Activated CD8-positive, alpha-beta memory T cell treated with anti-CD3 and anti-CD28 coated beads, Interleukin-2, amount 50 U/mL, for 24 hours (primary cell): Measurements from ENCODE around the gene REXO4.
A peak's percentile ranks its signal among the peaks of the same experiment; 100 is the strongest.

Experiments used
- DNase-seq: peaks from one replicate; pipeline ENCODE4 v3.0.0-alpha.2; 2020; ENCODE audit errors: extremely low read depth

The REXO4 gene

DNA sequence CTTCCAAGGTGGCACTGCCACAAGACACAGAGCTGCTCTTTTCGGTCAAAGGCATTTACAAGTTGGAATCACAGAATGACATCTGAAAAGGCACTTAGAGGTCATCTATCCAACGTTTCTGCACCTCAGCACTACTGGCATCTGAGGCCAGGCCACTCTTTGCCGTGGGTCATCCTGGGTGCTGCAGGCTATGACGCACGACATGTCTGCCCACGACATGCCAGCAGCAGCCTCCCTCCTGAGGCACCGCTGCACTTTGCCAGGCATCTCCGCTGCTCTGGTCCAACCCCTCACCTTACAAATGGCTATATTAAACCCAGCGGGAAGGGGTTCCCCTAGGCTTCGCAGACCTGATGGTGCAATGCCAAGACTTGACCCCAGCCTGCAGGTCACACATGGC lies 50.0 kb downstream of the REXO4 start:
- DNase-seq = no peak

DNA sequence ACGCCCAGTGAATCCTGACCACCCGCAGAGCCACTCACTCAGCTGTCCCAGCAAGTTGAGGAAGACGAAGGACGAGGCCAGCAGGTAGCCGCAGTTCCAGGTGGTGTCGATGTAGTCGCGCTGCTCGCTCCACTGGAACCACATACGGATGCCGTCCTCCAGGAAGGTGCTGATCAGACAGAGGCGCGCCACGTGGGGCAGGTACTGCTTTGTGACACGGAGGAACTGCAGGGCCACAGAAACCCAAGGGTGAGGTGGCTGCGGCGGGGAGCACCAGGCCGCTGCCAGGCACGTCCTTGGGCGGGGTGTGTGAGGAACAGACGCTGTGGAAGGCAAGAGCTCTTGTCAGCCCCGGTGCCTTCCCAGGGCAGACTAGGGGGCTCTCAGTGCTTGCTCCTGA lies 50.6 kb downstream of the REXO4 start:
- DNase-seq = no peak

DNA sequence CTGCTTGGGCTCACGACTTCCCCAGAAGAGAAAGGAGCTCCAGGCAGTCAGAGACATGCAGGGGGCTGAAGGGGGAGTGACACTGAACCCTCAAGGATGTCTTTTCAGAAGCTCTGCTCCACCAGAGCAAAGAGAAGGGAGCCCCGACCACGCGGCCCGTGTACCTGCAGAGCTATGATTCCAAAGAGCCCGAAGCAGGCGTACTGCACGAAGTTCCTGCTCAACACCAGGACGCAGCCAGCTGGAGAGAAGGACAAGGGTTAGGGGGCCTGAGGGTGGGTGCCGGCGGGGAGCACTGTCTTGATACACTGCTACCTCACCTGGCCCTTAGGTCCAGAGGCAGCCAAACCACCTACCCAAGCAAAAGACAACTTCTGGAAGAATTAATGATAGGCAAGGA lies 51.4 kb downstream of the REXO4 start:
- DNase-seq = no peak

DNA sequence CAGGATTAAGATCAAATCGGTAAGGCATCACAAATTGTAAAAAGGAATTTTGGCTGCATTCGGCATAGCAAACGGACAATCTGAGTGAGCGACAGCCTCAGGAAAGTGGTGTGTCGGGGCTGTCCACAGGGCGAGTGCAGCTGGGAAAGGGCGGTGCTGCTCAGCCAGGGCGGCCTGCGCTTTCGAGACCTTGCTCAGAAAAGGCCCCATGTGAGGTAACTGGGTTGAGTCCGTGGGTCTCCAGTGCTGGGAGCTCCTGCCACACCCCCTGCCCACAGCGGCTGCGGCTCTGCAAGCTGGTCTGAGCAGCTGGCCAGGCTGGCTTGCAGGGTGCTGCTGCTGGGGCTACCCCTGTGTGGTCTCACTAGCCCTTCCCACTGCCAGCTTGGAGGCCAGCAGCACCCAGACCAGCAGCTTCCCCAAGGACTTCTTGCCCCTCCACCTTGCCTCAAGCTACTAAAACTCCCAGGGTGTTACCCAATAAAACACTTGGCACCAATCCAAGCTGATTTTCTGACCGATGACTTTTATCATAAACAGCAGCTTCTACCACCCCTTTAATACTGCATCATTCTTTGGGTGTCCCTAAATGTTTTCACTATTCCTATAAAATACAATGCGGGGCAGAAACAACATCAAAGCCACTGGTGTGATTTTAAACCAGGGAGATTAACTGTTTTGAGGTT lies 55.3 kb downstream of the REXO4 start:
- no peak for DNase-seq

DNA sequence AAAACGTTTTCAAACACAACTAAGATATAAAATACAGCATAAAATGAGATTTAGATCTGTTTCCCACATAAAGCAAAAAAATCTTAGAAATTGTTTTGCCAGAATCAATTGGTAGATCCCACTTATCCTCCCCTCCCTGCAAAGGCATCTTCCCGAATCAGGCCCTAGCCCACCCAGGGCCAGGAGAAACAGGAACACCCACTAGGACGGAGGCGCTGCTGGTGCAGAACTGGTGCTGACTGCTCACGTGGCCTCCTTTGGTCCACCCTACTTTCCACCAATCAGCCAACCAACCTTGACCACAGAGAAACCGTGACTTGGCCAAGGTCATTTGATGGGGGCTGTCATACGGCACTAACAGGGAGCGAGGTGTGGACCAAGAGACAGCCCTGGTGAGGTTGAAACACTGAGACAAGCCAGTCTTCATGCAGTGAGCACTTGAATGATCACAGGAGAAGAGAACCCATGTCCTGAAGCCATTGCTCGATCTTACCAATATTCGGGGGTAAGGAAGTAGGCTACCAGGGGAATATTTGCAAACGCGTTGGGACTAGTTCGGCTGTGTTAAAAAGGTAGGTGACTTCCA lies 56.2 kb downstream of the REXO4 start:
- DNase-seq = no peak

DNA sequence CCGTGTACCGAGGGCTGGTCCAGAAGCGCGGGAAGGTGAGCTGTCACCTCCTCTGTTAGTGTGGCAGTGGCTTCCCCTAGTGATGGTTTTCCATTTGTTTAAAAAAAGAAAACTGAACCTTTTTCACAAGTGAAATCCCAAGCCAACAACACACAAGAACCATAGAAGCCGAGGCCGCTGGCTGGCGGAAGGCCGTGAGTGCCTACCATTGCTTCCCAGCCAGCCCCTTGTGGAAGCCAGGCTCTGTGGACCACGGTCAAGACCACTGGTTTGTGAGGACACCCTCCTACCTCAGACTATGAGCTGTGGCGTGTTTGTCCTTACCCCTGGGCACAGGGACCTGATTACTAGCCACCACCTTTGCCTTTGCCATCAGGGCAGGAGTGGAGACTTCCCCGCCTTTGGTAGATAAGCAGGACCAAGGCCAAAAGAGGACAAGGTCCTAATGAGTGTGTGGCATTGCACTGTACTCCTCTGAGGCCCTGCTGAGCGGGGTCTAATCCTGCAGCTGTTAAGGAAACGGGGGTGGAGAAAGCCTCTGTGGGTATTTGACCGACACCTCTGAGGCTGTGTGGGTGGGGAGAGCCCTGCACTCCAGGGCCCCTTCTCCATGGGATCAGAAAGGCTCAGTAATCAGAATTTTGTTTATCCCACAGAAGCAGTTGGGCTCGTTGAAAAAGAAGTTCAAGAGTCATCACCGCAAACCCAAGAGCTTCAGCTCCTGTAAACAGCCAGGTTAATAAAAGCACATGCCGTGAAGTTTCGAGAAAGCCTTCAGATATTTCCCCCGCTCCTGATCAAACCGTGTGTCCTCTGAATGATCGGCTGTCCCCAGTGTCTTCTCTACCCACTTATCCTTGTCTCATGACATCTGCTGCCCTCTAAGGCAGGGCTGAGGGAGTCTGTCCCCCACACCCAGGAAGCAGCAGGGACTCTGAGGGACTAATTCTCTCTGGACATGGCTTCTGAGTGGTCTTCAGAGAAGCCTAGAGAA lies 57.1 kb downstream of the REXO4 start:
- no peak for DNase-seq

DNA sequence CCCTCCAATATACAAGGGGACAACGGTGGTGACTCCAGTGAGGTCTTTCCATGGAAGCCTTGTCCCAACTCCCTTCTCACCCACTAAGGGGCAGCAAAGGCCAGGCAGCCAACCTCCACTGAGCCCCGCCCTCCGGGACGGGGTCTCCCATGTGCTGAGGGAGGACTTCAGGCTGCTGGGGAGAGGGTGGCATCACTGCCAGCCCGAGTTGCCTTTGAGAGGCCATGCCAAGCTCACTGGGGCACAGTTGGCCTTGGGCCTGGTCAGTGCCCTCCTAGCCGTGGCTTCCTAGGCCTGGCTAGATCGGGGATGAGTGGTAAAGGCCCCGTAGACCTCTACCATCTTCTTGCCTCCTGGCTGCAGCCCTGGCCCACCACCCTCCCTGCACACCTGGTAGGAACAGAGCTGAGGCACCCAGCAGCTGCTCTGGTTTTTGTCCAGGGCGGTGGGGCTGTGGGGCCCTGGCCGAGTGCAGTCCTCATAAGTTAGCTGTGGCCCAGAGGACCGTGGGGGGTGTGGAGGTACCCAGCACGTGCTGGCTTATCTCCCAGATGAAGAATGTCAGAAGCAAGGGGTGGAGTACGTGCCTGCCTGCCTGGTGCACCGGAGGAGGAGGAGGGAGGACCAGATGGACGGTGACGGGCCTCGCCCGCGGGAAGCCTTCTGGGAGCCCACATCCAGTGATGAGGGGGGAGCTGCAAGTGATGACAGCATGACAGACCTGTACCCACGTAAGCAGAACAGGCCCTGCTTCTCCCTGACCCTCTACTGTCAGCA lies 58.2 kb downstream of the REXO4 start:
- DNase-seq = no peak

DNA sequence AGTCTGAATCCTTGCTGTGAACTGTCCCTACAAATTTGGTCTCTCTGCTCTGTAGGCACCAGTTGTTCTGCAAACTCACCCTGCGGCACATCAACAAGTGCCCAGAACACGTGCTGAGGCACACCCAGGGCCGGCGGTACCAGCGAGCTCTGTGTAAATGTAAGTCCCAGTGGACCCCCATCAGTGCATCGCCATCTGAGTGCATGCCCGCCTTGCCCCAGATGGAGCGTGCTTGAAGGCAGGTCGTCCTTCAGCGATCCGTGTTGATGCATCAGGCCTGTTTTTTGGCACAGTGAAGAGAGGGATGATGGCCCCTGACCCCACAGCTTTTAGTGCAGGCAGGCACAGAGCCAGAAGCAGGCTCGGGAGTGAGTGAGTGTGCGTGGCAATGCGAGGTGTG lies 60.2 kb downstream of the REXO4 start:
- no peak for DNase-seq

DNA sequence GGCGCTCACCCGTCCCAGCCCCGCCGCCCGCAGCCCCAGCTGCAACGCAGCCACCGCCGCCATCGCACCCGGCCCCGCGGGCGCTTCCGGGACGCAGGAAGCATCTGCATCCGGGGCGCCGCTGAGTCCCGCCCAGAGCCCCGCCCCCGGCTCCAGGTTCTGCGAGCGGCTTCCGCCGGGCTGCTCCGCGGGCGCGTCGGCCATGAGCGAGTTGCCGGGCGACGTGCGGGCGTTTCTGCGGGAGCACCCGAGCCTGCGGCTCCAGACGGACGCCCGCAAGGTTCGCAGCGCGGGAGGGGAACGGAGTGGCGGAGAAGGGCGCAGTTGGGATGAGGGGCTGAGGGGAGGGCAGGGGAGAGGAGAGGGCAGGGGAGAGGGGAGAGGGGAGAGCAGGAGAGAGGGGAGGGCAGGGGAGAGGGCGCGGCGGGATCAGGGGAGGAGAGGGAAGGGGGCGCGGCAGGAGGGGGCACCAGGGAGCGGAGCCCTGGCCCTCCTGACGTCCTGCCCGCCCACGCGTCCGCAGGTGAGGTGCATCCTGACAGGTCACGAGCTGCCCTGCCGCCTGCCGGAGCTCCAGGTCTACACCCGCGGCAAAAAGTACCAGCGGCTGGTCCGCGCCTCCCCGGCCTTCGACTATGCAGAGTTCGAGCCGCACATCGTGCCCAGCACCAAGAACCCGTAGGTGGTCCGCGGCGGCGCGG lies 61.3 kb downstream of the REXO4 start, which contains the start of the genes SURF1 and SURF2:
SURF1 (minus strand) TSS at position 97 of the 701 bp plus-strand sequence; CDS start at position 63, 34 bp downstream.
SURF2 (plus strand) TSS at position 160 of the 701 bp plus-strand sequence; CDS start at position 203, 43 bp downstream.
- peak; percentile 77 for DNase-seq
